ENCODE data around the gene ADARB2. TPM values are rescaled to one million over a fixed set of nuclear protein-coding genes. Genes with fewer than 3 reads are reported as not detected.

The ADARB2 gene
- total RNA-seq, 2 donors from 2014 or later: 8.0 to 12.2 TPM

- Histone ChIP-seq H3K27ac (no peak overlapping the region), H3K36me3 (replicated peaks in 1 of 2; ENCODE audit: insufficient read depth in 1 of 2, low read depth in 2 of 2) (no peaks in the 10 kb centered on the region), H3K4me1 (peaks cover 12% of the 10 kb centered on the region), H3K4me3 (no peak overlapping the region), H3K27me3 (peaks cover 0 to 5% of the 10 kb centered on the region in 2 donors), H3K9me3 (no peaks in the 10 kb centered on the region)
- DNase-seq (no peak), ATAC-seq (no peak)
- 70 to 73% methylated on average over 4 to 6 of the region's 6 CpGs for WGBS, 2 donors
- no peak for TF ChIP-seq POLR2A (IDR thresholded peaks at IDR 0.05)
- no peak for TF ChIP-seq CTCF (IDR thresholded peaks at IDR 0.05)
- intact Hi-C loops (cut with DNase I): no loop called here
Measured at GRCh38 chr10:1654247-1654646, 83.1 kb downstream of the ADARB2 start.

DNA sequence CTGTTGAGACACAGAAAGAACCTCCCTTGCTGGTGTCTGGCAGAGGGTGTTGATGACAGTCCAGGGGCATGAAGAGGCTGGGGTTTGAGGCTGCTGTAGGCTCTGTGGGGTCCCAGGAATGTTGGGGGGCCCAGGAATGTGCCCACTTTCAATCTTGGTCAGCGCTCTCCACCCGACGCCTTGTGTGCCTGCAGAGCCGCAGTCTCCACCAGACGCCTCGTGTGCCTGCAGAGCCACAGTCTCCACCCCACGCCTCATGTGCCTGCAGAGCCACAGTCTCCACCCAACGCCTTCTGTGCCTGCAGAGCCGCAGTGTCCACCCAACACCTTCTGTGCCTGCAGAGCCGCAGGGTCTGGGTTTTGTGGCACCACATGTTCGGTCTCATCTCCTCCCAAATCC lies 84.0 kb downstream of the ADARB2 start:
- Histone ChIP-seq H3K27ac (no peak overlapping the region), H3K27me3 (peaks cover 0 to 5% of the 10 kb centered on the region in 2 donors), H3K36me3 (replicated peaks in 1 of 2; ENCODE audit: insufficient read depth in 1 of 2, low read depth in 2 of 2) (no peaks in the 10 kb centered on the region), H3K9me3 (no peaks in the 10 kb centered on the region), H3K4me3 (no peak overlapping the region), H3K4me1 (peaks cover 12% of the 10 kb centered on the region)
- DNase-seq: no peak
- ATAC-seq: no peak
- TF ChIP-seq POLR2A (IDR thresholded peaks at IDR 0.05) (no peak), CTCF (IDR thresholded peaks at IDR 0.05) (no peak)
- 51 to 56% methylated on average over 7 to 10 of the region's 11 CpGs for WGBS, 2 donors
- intact Hi-C loops (cut with DNase I): no loop called here

DNA sequence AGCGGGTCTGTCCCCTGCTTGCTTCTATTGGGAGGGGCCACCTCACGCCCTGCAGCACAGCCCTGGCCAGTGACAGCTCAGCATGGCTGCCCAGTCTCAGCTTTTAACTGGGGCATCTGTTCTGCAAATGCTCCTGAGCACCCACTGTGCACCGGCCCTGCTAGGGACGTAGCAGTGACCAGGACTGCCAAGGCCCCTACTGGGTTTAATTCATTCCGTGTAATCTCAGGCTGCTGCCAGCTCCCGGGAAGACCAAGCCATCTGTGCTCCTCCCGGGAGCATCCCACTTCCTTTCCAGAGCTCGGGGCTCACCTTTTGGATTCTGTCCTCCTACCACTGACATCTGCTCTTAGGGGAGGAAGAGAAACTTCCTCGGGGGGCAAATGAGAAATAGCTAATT lies 85.2 kb downstream of the ADARB2 start:
- DNase-seq (no peak), ATAC-seq (no peak)
- Histone ChIP-seq H3K27me3 (peaks cover 0 to 5% of the 10 kb centered on the region in 2 donors), H3K27ac (no peak overlapping the region), H3K4me1 (peaks cover 12% of the 10 kb centered on the region), H3K9me3 (no peaks in the 10 kb centered on the region), H3K36me3 (replicated peaks in 1 of 2; ENCODE audit: insufficient read depth in 1 of 2, low read depth in 2 of 2) (no peaks in the 10 kb centered on the region), H3K4me3 (no peak overlapping the region)
- intact Hi-C loops (cut with DNase I): no loop called here
- WGBS, 2 donors: 56 to 69% methylated on average over 7 to 9 of the region's 9 CpGs
- TF ChIP-seq CTCF (IDR thresholded peaks at IDR 0.05) (no peak), POLR2A (IDR thresholded peaks at IDR 0.05) (no peak)

- Histone ChIP-seq H3K36me3 (replicated peaks in 1 of 2; ENCODE audit: insufficient read depth in 1 of 2, low read depth in 2 of 2) (no peaks in the 10 kb centered on the region), H3K27ac (no peak overlapping the region), H3K4me3 (no peak overlapping the region), H3K4me1 (peaks cover 12% of the 10 kb centered on the region), H3K9me3 (no peaks in the 10 kb centered on the region), H3K27me3 (peaks cover 0 to 5% of the 10 kb centered on the region in 2 donors)
- TF ChIP-seq POLR2A (IDR thresholded peaks at IDR 0.05) (no peak), CTCF (IDR thresholded peaks at IDR 0.05) (no peak)
- intact Hi-C loops (cut with DNase I): no loop called here
- WGBS, 2 donors: 58 to 63% methylated on average over 12 to 20 of the region's 20 CpGs
- DNase-seq (no peak), ATAC-seq (no peak)
Measured at GRCh38 chr10:1651270-1651966, 85.9 kb downstream of the ADARB2 start.
